HepG2 (cell line): ENCODE data around the gene LDAH. TPM values are rescaled to one million over a fixed set of nuclear protein-coding genes. Genes with fewer than 3 reads are reported as not detected.
"Not testable (repeated sequence)": the region's sequence is repeated elsewhere in the genome, so short reads cannot be mapped to it uniquely, and the experiment has no call there.

Source experiments
- ATAC-seq: fragments of 200-7000 bp; cut with Tn5 transposase; 3 replicates; pipeline ENCODE4 v1.9.1; 2020; ENCODE audit warnings: mild to moderate bottlenecking, moderate library complexity
- BruUV-seq: library from RNA; stranded (reverse); fragments of 400-500 nt; replicated peaks from 2 replicates; lab custom pipeline; 2021; lab: Mats Ljungman, UMichigan
- CTCF ChIA-PET: fragments of 300-600 bp; formaldehyde crosslinking; extraction: SDS; loops from one replicate; lab custom pipeline; 2021; ENCODE audit warnings: low total read pairs, inconsistent platforms, low intra/inter-chr PET ratio; lab: Yijun Ruan, JAX
- POLR2A ChIA-PET: fragments of 350-600 bp; sonication (Branson Sonifier 250); formaldehyde crosslinking; loops from one replicate; lab custom pipeline; 2020; ENCODE audit warnings: antibody characterized with exemption, inconsistent platforms; lab: Yijun Ruan, JAX
- DNase-seq: peaks from one replicate; pipeline ENCODE4 v3.0.0-alpha.2; 2015; ENCODE audit warnings: low spot score
- FAIRE-seq: peaks from 3 replicates; lab custom pipeline; 2011; peaks lifted over from hg19 to GRCh38; lab: Jason Lieb, UNC
- H2AFZ ChIP-seq: one replicate; pipeline ENCODE4 v1.6.1; 2011; ENCODE audit warnings: low read length, inconsistent platforms
- H3K27ac ChIP-seq: fragments of 300-600 bp; 3 replicates; pipeline ENCODE4 v1.8.0; 2011; ENCODE audit warnings: mixed run types, mild to moderate bottlenecking, mixed read lengths, low read length, inconsistent platforms; ENCODE audit not compliant: insufficient read depth; ENCODE audit errors: extremely low read length
- H3K27me3 ChIP-seq, 2 experiments: fragments of 200-600 bp in 1 of 2; 2 replicates in 1 of 2; 3 replicates in 1 of 2; pipeline versions ENCODE4 v1.6.0 to v1.8.0; 2011; ENCODE audit warnings: low read length in 2 of 2, mild to moderate bottlenecking in 2 of 2, moderate library complexity in 2 of 2, inconsistent platforms in 1 of 2; ENCODE audit not compliant: insufficient read depth in 2 of 2, control insufficient read depth in 1 of 2
- H3K36me3 ChIP-seq, 2 experiments: fragments of 200-600 bp in 1 of 2; replicated peaks in 1 of 2; 2 replicates in 1 of 2; 3 replicates in 1 of 2; pipeline versions ENCODE4 v1.5.1 to v1.8.0; 2011; ENCODE audit warnings: low read length in 2 of 2, inconsistent platforms in 1 of 2; ENCODE audit not compliant: insufficient read depth in 2 of 2, control insufficient read depth in 1 of 2
- H3K4me1 ChIP-seq: 2 replicates; pipeline ENCODE4 v1.5.1; 2012; ENCODE audit warnings: low read length, inconsistent platforms; ENCODE audit not compliant: insufficient read depth
- H3K4me2 ChIP-seq: 2 replicates; pipeline ENCODE4 v1.6.0; 2011; ENCODE audit warnings: low read depth, low read length, inconsistent platforms
- H3K4me3 ChIP-seq, 3 experiments: fragments of 200-600 bp in 1 of 3; sonication (generic), shearing (Covaris generic) in 1 of 3; replicated peaks in 1 of 3; 2 replicates each; pipeline ENCODE4 v1.5.1; 2011 to 2016; ENCODE audit warnings: low read length in 3 of 3, inconsistent platforms in 2 of 3, low read depth in 2 of 3, mild to moderate bottlenecking in 2 of 3, control low read depth in 1 of 3, mixed read lengths in 1 of 3; ENCODE audit not compliant: insufficient read depth in 1 of 3
- H3K79me2 ChIP-seq: one replicate; pipeline ENCODE4 v1.6.1; 2011; ENCODE audit warnings: low read length, inconsistent platforms; ENCODE audit not compliant: insufficient read depth
- H3K9ac ChIP-seq: 2 replicates; pipeline ENCODE4 v1.6.0; 2011; ENCODE audit warnings: mild to moderate bottlenecking, low read depth, low read length, inconsistent platforms; ENCODE audit not compliant: insufficient read depth
- H3K9me3 ChIP-seq: 2 replicates; pipeline ENCODE4 v1.5.1; 2012; ENCODE audit warnings: mild to moderate bottlenecking, low read length
- H4K20me1 ChIP-seq: 2 replicates; pipeline ENCODE4 v1.6.0; 2011; ENCODE audit warnings: inconsistent platforms, mild to moderate bottlenecking, low read length, moderate library complexity; ENCODE audit not compliant: insufficient read depth
- ARID5B ChIP-seq: IDR thresholded peaks from 2 replicates; pipeline ENCODE4 v1.4.0; 2020; ENCODE audit warnings: mild to moderate bottlenecking, missing genetic modification reagents
- FOXK2 ChIP-seq: fragments of 450-650 bp; IDR thresholded peaks from 2 replicates; pipeline ENCODE4 v1.6.1; 2016
- HNRNPLL ChIP-seq: fragments of 200-400 bp; formaldehyde crosslinking; IDR thresholded peaks from 2 replicates; pipeline ENCODE4 v1.6.1; 2017; ENCODE audit warnings: mild to moderate bottlenecking, low read depth, low read length; ENCODE audit not compliant: poor library complexity, severe bottlenecking
- JUNB ChIP-seq: sonication (generic); formaldehyde crosslinking; IDR thresholded peaks from 2 replicates; pipeline ENCODE4 v1.8.0; 2022; ENCODE audit warnings: missing genetic modification reagents, mild to moderate bottlenecking, borderline replicate concordance
- MLLT10 ChIP-seq: sonication (generic); formaldehyde crosslinking; IDR thresholded peaks from 2 replicates; pipeline ENCODE4 v1.4.0; 2020; ENCODE audit warnings: missing genetic modification reagents
- NONO ChIP-seq, 2 experiments: fragments of 450-650 bp in 1 of 2; sonication (generic) in 1 of 2; formaldehyde crosslinking in 1 of 2; IDR thresholded peaks in 1 of 2; conservative IDR thresholded peaks in 1 of 2; 2 replicates each; pipeline versions ENCODE4 v1.6.1 to v1.8.0; 2017 to 2022; ENCODE audit warnings: mild to moderate bottlenecking in 1 of 2, missing genetic modification reagents in 1 of 2, moderate library complexity in 1 of 2
- TAF1 ChIP-seq: sonication (generic); formaldehyde crosslinking; IDR thresholded peaks from 2 replicates; pipeline ENCODE4 v1.4.0; 2020; ENCODE audit warnings: missing genetic modification reagents
- ZNF180 ChIP-seq: sonication (generic); formaldehyde crosslinking; IDR thresholded peaks from 2 replicates; pipeline ENCODE4 v1.4.0; 2020; ENCODE audit warnings: low read depth, missing genetic modification reagents, borderline replicate concordance
- ZNF354B ChIP-seq: sonication (generic); formaldehyde crosslinking; IDR thresholded peaks from 2 replicates; pipeline ENCODE4 v1.8.0; 2022; ENCODE audit warnings: mild to moderate bottlenecking, missing genetic modification reagents
- ZNF431 ChIP-seq: sonication (generic); formaldehyde crosslinking; IDR thresholded peaks from 2 replicates; pipeline ENCODE4 v1.9.0; 2022; ENCODE audit warnings: missing genetic modification reagents, low read depth, mild to moderate bottlenecking, borderline replicate concordance
- ZNF652 ChIP-seq: IDR thresholded peaks from 2 replicates; pipeline ENCODE4 v1.6.1; 2016; ENCODE audit warnings: low read depth, borderline replicate concordance
- ZNF841 ChIP-seq: sonication (generic); formaldehyde crosslinking; IDR thresholded peaks from 2 replicates; pipeline ENCODE4 v1.8.1; 2023; ENCODE audit warnings: missing genetic modification reagents, borderline replicate concordance
- WGBS: methylation state at CpG from one replicate; pipeline ENCODE4 v1.1.6; 2017; ENCODE audit warnings: low lambda C conversion rate; 5-methylcytosine and 5-hydroxymethylcytosine counted together
- in situ Hi-C: cut with HindIII; loops from 2 replicates; pipeline ENCODE4 v1.10.0; 2017; ENCODE audit warnings: low pct_unique_long_range_greater_than_20kb; ENCODE audit not compliant: extremely low pct_ligation_motif_present
- intact Hi-C: fragments of 100-400 bp; cut with micrococcal nuclease; formaldehyde crosslinking; loops from one replicate; pipeline ENCODE4 v1.10.0; 2022; ENCODE audit not compliant: unreplicated experiment
- polyA plus RNA-seq, 8 experiments: library from polyadenylated mRNA; depleted of rRNA in 3 of 8; stranded (reverse) in 7 of 8; unstranded in 1 of 8; fragments of >200 nt; fragmentation: Illumina TruSeq in 4 of 8; extraction: Trizol in 4 of 8; gene quantifications; 2 replicates each; pipeline versions ENCODE4 v1.2.1 to v1.2.3, GENCODE V29; 2011 to 2016; ENCODE audit warnings: low read depth in 4 of 8, missing spikeins in 1 of 8, mixed read lengths in 1 of 8; ENCODE audit not compliant: insufficient read depth in 1 of 8
- total RNA-seq, 5 experiments: library from RNA; depleted of rRNA; stranded (reverse); fragments of >200 nt; fragmentation: Illumina TruSeq; extraction: Trizol; gene quantifications; 2 replicates each; pipeline ENCODE4 v1.2.3, GENCODE V29; 2016; ENCODE audit warnings: low read depth in 1 of 5

Gene LDAH
- total and polyA plus RNA-seq, 2 of the 13 experiments (the other 11 are each of a cell fraction or from before 2014, with no cell fraction given), result 28.8 to 46.2 TPM

GRCh38 chr2:20793944-20794343 is 29.0 kb downstream of the LDAH start:
- TF ChIP-seq ZNF431 (CRISPR knock-in tag), result peak; percentile 99
- 97% methylated on average over 3 of the region's 3 CpGs for WGBS
- H3K9ac ChIP-seq, H3K4me2 ChIP-seq, H3K79me2 ChIP-seq, H2AFZ ChIP-seq, H3K27me3 ChIP-seq, CTCF ChIA-PET, H3K4me3 ChIP-seq, ATAC-seq, intact Hi-C loops, BruUV-seq, DNase-seq, H4K20me1 ChIP-seq, FAIRE-seq, H3K27ac ChIP-seq, POLR2A ChIA-PET: not testable (repeated sequence)
- peaks cover 8 to 39% of the 10 kb centered on the region in 2 experiments for H3K36me3 ChIP-seq
- peaks cover 10% of the 10 kb centered on the region; the same call in 1 of the 2 replicates for H3K9me3 ChIP-seq
- peaks cover 19% of the 10 kb centered on the region for H3K4me1 ChIP-seq
- in situ Hi-C loops, result loop anchor here (25.0 kb wide), 1 partner anchor 368 kb away; no protein-coding TSS in a partner anchor

- Histone ChIP-seq H4K20me1 (no peaks in the 10 kb centered on the region), H3K36me3 (peaks cover 0 to 32% of the 10 kb centered on the region in 2 experiments; a peak in 3 of 5 replicates), H3K27me3 (no peaks in the 10 kb centered on the region), H3K79me2 (no peaks in the 10 kb centered on the region), H3K27ac (no peak overlapping the region), H3K9me3 (no peaks in the 10 kb centered on the region), H3K4me3 (no peak overlapping the region), H2AFZ (no peak overlapping the region), H3K4me2 (no peak overlapping the region), H3K4me1 (no peaks in the 10 kb centered on the region), H3K9ac (no peak overlapping the region)
- DNase-seq (peak; percentile 51), ATAC-seq (peak; percentile 92), FAIRE-seq (peak; percentile 52)
- in situ Hi-C loops, result loop anchor here (25.0 kb wide), 1 partner anchor 381 kb away; no protein-coding TSS in a partner anchor
- no TSS peak for BruUV-seq
- intact Hi-C loops, result loop anchor here (1.0 to 2.0 kb wide), 4 partner anchors 135 to 535 kb away; no protein-coding TSS in a partner anchor
- 79% methylated on average over 3 of the region's 3 CpGs for WGBS
- CTCF ChIA-PET, result interaction anchor here (1.2 to 2.3 kb wide), 4 partner anchors 120 to 384 kb away, joined by 3 to 25 read pairs (median 6); no protein-coding TSS in a partner anchor
- POLR2A ChIA-PET, result no interaction called here
- TF ChIP-seq HNRNPLL, result no peak
- TF ChIP-seq ZNF652 (CRISPR knock-in tag), result peak; percentile 17; the same call in 1 of the 2 replicates
- TF ChIP-seq TAF1 (CRISPR knock-in tag), result no peak
- TF ChIP-seq NONO (IDR thresholded peaks at IDR 0.05), result no peak
- TF ChIP-seq NONO (CRISPR knock-in tag; conservative IDR thresholded peaks at IDR 0.05), result 0 out of 2 replicates have a peak, but pooled peaks have one; percentile 8
- no peak for TF ChIP-seq FOXK2
- TF ChIP-seq JUNB, result no peak
- TF ChIP-seq ARID5B (CRISPR knock-in tag), result peak; percentile 30; the same call in 1 of the 2 replicates
- no peak for TF ChIP-seq MLLT10 (CRISPR knock-in tag)
- no peak for TF ChIP-seq ZNF841 (CRISPR knock-in tag)
- TF ChIP-seq ZNF354B (CRISPR knock-in tag), result no peak
- no peak for TF ChIP-seq ZNF180 (CRISPR knock-in tag)
These were observed 41.1 kb downstream of the LDAH start for GRCh38 chr2:20781656-20782265.
